Activated T-cell treated with anti-CD3 and anti-CD28 coated beads, Interleukin-2, amount 50 U/mL, for 24 hours (primary cell): ENCODE measurements around the gene CADPS2.
"Not testable (repeated sequence)": the region's sequence is repeated elsewhere in the genome, so short reads cannot be mapped to it uniquely, and the experiment has no call there.

Experiments used
- DNase-seq: peaks from one replicate; pipeline ENCODE4 v3.0.0-alpha.2; 2020
- H3K27ac Mint-ChIP-seq: 2 replicates; pipeline ENCODE4 v1.8.0; 2020; ENCODE audit warnings: mild to moderate bottlenecking, mixed read lengths
- H3K27me3 Mint-ChIP-seq: 2 replicates; pipeline ENCODE4 v1.8.0; 2020; ENCODE audit warnings: mixed read lengths
- H3K36me3 Mint-ChIP-seq: 2 replicates; pipeline ENCODE4 v1.8.0; 2020; ENCODE audit warnings: low read depth, mixed read lengths
- H3K4me1 Mint-ChIP-seq: 2 replicates; pipeline ENCODE4 v1.8.0; 2020; ENCODE audit warnings: low read depth, mixed read lengths
- H3K4me3 Mint-ChIP-seq: 2 replicates; pipeline ENCODE4 v1.8.0; 2020; ENCODE audit warnings: mild to moderate bottlenecking, moderate library complexity, mixed read lengths
- H3K9me3 Mint-ChIP-seq: 2 replicates; pipeline ENCODE4 v1.8.0; 2020; ENCODE audit warnings: mixed read lengths

CADPS2 gene

DNA sequence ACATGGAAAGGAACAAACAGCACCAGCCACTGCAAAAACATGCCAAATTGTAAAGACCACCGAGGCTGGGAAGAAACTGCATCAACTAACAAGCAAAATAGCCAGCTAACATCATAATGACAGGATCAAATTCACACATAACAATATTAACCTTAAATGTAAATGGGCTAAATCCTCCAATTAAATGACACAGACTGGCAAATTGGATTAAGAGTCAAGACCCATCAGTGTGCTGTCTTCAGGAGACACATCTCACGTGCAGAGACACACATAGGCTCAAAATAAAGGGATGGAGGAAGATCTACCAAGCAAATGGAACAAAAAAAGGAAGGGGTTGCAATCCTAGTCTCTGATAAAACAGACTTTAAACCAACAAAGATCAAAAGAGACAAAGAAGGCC, 50.0 kb downstream of the CADPS2 start:
- H3K36me3 Mint-ChIP-seq, DNase-seq, H3K4me3 Mint-ChIP-seq, H3K9me3 Mint-ChIP-seq, H3K27me3 Mint-ChIP-seq, H3K4me1 Mint-ChIP-seq, H3K27ac Mint-ChIP-seq: not testable (repeated sequence)

DNA sequence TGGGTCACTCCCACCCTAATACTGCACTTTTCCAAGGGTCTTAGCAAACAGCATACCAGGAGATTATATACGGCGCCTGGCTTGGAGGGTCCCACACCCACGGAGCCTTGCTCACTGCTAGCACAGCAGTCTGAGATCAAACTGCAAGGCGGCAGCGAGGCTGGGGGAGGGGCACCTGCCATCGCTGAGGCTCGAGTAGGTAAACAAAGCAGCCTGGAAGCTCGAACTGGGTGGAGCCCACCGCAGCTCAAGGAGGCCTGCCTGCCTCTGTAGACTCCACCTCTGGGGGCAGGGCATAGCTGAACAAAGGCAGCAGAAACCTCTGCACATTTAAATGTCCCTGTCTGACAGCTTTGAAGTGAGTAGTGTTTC, 51.7 kb downstream of the CADPS2 start:
- not testable (repeated sequence) for H3K9me3 Mint-ChIP-seq, DNase-seq, H3K27ac Mint-ChIP-seq, H3K27me3 Mint-ChIP-seq, H3K4me1 Mint-ChIP-seq, H3K36me3 Mint-ChIP-seq, H3K4me3 Mint-ChIP-seq

DNA sequence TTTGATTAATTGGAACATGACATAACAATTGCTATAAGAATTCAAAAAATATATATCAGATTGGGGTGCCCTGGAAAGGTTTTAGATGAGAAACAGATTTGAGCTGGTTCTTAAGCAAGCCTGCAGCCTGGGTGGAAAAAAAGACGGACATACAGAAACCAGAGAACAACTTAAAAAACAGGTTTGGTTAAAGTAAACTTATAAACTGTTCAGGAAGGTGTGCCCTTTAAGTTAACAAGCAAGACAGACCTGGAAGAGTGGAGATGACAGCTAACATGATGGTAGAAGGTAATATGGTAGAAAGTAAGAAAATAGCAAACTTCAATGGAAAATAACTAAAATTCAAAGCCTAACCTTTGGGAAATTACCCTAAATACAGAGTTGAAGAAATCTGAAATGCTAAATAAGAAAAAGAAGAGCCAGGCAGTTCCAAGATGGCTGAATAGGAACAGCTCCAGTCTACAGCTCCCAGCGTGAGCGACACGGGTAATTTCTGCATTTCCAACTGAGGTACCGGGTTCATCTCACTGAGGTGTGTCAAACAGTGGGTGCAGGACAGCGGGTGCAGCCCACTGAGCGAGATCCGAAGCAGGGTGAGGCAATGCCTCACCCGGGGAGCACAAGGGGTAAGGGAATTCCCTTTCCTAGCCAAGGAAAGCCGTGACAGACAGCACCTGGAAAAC, 52.2 kb downstream of the CADPS2 start:
- no peak for DNase-seq
- H3K36me3 Mint-ChIP-seq: no peaks in the 10 kb centered on the region
- H3K27ac Mint-ChIP-seq: no peak overlapping the region
- H3K4me1 Mint-ChIP-seq: no peaks in the 10 kb centered on the region
- H3K4me3 Mint-ChIP-seq: no peak overlapping the region
- H3K9me3 Mint-ChIP-seq: no peaks in the 10 kb centered on the region
- no peaks in the 10 kb centered on the region for H3K27me3 Mint-ChIP-seq

DNA sequence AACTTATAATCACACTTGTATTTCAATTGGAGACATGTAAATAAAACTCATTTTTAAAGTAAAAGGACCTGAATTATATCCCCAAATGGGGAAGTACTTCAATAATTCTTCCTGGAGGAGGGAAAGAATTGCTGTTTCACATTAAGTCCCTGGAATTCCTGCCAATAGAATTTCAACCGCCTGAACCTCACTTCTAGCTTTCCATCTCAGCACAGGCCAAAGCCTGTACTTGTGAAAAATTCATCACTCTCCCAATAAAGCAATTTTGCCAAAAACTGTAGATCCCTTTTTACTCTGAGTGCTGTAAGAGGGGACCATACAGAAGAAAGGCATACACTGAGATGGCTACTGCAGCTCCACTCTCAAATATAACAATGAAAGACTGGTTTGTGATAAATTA, 54.8 kb downstream of the CADPS2 start:
- no peaks in the 10 kb centered on the region for H3K27me3 Mint-ChIP-seq
- no peak for DNase-seq
- H3K4me1 Mint-ChIP-seq: no peaks in the 10 kb centered on the region
- H3K36me3 Mint-ChIP-seq: no peaks in the 10 kb centered on the region
- H3K27ac Mint-ChIP-seq: no peak overlapping the region
- peaks cover 4% of the 10 kb centered on the region for H3K9me3 Mint-ChIP-seq
- H3K4me3 Mint-ChIP-seq: no peak overlapping the region

DNA sequence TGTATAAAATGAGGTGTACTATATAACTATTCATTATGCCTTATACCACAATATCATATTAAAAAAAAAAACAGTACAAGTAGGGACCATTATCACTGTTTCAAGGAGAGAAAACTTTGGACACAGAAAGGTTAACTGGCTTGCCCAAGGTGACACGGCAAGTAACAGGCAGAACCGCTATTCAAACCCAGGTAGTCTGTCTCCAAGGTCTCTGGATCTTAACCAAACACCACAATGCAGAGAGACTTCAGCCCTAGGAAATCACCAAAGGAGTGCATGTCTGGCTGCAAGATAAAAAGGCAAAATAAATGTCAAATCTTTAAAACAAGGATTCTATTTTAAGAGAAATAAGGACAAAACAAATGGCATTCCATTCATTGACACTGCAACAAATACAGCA, 56.3 kb downstream of the CADPS2 start:
- H3K4me3 Mint-ChIP-seq: no peak overlapping the region
- H3K4me1 Mint-ChIP-seq: no peaks in the 10 kb centered on the region
- no peaks in the 10 kb centered on the region for H3K27me3 Mint-ChIP-seq
- H3K9me3 Mint-ChIP-seq: peaks cover 4% of the 10 kb centered on the region
- no peaks in the 10 kb centered on the region for H3K36me3 Mint-ChIP-seq
- H3K27ac Mint-ChIP-seq: no peak overlapping the region
- DNase-seq: no peak

DNA sequence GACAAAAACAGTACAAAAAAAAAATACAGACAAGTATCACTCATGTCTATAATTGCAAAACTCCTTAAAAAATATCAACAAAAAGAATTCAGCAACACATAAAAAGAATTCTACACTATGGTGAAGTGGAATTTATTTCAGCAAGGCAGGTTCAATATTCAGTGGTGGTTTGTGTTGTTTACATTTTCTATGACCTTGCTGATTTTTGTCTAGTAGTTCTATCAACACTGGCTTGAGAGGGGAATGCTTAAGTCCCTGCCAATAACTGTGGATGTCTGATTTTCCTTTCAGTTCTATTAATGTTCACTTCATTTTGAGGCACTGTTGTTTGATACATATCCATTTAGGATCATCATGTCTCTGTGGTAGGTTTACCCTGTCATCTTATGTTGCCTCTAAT, 58.5 kb downstream of the CADPS2 start:
- no peak for DNase-seq
- peaks cover 4% of the 10 kb centered on the region for H3K9me3 Mint-ChIP-seq
- no peaks in the 10 kb centered on the region for H3K36me3 Mint-ChIP-seq
- H3K27me3 Mint-ChIP-seq: no peaks in the 10 kb centered on the region
- H3K4me1 Mint-ChIP-seq: no peaks in the 10 kb centered on the region
- no peak overlapping the region for H3K27ac Mint-ChIP-seq
- no peak overlapping the region for H3K4me3 Mint-ChIP-seq

DNA sequence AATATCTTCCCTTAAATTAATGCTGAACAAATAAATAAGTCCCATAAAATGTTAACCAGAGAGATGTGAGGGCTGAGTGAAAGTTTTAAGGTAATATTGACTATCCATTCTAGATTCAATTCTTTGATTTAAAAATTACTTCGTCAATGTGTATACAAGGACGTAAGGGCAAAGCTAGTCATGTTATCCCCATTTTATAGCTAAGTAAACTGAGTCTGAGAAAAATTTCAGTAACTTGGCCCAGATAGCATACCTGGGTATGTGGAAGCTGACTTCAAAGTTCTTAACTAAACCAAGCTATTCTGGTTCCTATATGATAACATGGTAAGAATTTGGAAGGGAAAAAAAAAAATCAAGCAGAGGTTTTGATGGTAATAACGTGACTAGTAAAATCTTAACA, 72.4 kb downstream of the CADPS2 start:
- no peak for DNase-seq
- peaks cover 12% of the 10 kb centered on the region for H3K9me3 Mint-ChIP-seq

DNA sequence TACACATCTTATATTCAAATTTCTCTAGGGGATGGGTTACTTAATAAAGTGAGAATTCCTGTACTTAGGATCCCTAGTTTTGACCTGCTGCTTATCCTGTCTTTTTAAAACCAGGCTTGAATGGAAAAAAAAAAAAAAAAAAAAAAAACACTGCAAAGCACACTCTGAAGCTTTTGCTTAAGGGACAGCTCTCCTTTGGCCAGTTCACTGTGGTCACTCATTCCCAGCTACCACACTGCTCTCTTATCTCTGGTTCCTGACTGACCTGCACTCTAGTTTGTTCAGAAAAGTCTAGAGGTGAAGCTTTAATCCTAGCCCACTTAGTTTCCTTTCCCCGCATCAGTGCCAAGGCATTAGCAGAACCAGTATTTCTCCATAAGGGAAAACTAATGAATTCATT, 82.4 kb downstream of the CADPS2 start:
- Mint-ChIP-seq H3K4me1 (no peaks in the 10 kb centered on the region), H3K27me3 (no peaks in the 10 kb centered on the region), H3K9me3 (peaks cover 2% of the 10 kb centered on the region), H3K36me3 (no peaks in the 10 kb centered on the region), H3K4me3 (no peak overlapping the region), H3K27ac (no peak overlapping the region)
- DNase-seq: no peak

More for the DNA sequence above, 72.4 kb downstream of the CADPS2 start:
- Mint-ChIP-seq H3K36me3 (no peaks in the 10 kb centered on the region), H3K27me3 (no peaks in the 10 kb centered on the region), H3K4me3 (no peak overlapping the region), H3K27ac (no peak overlapping the region), H3K4me1 (no peaks in the 10 kb centered on the region)

DNA sequence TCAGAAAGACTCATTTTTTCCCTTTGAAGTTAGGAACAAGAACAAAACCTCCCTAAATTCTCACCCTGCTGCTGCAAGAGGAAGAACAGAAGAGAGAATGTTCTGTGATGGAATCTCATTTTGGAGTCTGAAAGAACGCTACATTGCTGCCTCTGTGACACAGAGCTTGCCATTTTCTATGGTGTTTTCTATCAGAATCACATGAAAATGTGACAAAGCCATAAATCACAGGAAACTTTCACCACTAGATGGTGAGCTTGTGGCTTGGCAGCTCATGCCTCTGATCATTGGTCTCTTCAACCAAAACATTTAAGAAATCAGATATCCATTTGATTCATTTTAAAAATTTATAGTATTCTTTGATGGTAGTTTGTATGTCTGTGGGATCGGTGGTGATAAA, 82.9 kb downstream of the CADPS2 start:
- H3K9me3 Mint-ChIP-seq: peaks cover 2% of the 10 kb centered on the region
- no peaks in the 10 kb centered on the region for H3K27me3 Mint-ChIP-seq
- no peak overlapping the region for H3K4me3 Mint-ChIP-seq
- no peak for DNase-seq
- H3K4me1 Mint-ChIP-seq: no peaks in the 10 kb centered on the region
- no peaks in the 10 kb centered on the region for H3K36me3 Mint-ChIP-seq
- H3K27ac Mint-ChIP-seq: no peak overlapping the region

DNA sequence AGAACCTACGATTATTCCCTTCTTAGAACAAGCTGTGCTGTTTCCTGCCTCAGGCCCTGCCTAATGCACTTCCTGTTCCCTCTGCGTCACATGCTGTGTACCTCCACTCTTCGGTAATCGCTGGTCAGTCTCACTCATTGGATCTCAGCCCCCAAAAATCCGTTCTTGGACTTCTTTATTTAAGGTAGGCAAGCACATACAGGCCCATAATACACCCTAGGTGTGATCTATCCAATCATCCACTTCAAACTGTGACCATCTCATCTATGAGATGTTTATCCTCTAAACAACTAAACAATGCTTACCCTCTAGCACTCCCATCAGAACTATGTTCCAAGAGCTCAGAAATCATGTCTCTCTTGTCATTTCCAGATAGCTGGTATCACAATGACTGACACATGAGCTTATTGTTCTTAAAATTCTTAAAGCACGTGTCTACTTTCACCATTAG, 83.9 kb downstream of the CADPS2 start:
- Mint-ChIP-seq H3K4me3 (no peak overlapping the region), H3K4me1 (no peaks in the 10 kb centered on the region), H3K27ac (no peak overlapping the region), H3K36me3 (no peaks in the 10 kb centered on the region), H3K9me3 (peaks cover 2% of the 10 kb centered on the region), H3K27me3 (no peaks in the 10 kb centered on the region)
- DNase-seq: no peak

DNA sequence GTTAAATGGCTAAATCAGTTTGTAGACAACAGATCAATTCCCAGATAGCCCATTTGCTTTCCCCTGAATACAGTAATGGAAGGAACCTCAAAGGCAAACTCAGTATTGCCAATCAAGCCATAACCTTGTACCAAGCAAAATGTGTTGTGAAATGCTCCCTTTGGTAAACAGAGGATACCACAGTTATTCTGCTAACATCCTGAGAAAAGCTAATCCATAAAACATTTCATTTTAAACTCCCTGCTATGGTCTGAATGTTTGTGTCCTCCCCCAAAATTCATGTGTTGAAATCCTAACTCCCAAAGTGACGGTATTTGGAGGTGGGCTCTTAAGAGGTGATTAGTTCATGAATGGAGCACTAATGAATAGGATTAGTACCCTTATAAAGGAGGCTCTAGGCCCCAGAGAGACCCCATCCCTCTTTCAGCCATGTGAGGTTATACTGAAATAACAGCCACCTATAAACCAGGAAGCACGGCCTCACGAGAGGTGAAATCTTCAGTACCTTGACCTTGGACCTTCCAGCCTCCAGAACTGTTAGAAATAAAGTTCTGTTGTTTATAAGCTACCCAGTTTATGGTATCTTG, 94.2 kb downstream of the CADPS2 start:
- Mint-ChIP-seq H3K27ac (no peak overlapping the region), H3K9me3 (peaks cover 8% of the 10 kb centered on the region), H3K4me3 (no peak overlapping the region), H3K4me1 (no peaks in the 10 kb centered on the region), H3K36me3 (no peaks in the 10 kb centered on the region), H3K27me3 (no peaks in the 10 kb centered on the region)
- no peak for DNase-seq

DNA sequence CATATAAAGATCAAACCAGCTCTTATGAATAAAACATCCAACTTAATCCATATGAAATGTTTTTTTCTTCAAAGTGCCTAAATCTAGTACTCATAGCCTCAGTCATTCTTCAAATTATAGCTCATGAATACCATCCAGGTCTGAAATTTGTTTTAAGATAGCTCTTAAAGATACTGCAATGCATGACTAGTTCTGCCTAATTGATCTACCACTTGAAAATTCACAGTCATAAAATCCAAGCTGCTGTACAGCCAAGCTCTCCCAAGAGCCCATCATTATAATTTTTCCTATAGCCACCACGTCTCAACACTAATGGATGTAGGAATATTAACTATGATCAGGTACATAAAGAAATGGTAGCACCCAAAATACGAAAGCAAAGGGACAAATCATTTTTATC, 95.7 kb downstream of the CADPS2 start:
- no peak for DNase-seq
- no peaks in the 10 kb centered on the region for H3K27me3 Mint-ChIP-seq
- H3K27ac Mint-ChIP-seq: no peak overlapping the region
- peaks cover 5% of the 10 kb centered on the region for H3K9me3 Mint-ChIP-seq
- H3K4me1 Mint-ChIP-seq: no peaks in the 10 kb centered on the region
- H3K4me3 Mint-ChIP-seq: no peak overlapping the region
- no peaks in the 10 kb centered on the region for H3K36me3 Mint-ChIP-seq

DNA sequence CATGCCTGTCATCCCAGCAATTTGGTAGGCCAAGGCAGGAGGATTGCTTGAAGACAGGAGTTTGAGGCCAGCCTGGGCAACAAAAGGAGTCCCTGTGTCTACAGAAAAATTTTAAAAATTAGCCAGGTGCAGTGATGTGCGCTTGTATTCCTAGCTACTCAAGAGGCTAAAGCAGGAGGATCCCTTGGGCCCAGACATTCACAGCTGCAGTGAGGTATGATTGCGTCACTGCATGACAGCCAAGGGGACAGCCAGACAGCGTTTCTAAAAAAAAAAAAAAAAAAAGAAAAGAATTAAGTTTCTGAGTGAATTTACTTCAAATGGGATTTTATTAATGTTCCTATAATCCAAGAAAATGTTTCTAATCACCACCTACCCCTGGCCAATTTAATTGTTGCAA, 96.1 kb downstream of the CADPS2 start:
- Mint-ChIP-seq H3K4me3 (no peak overlapping the region), H3K27ac (no peak overlapping the region), H3K9me3 (peaks cover under 1% of the 10 kb centered on the region), H3K36me3 (no peaks in the 10 kb centered on the region), H3K27me3 (no peaks in the 10 kb centered on the region), H3K4me1 (no peaks in the 10 kb centered on the region)
- no peak for DNase-seq

DNA sequence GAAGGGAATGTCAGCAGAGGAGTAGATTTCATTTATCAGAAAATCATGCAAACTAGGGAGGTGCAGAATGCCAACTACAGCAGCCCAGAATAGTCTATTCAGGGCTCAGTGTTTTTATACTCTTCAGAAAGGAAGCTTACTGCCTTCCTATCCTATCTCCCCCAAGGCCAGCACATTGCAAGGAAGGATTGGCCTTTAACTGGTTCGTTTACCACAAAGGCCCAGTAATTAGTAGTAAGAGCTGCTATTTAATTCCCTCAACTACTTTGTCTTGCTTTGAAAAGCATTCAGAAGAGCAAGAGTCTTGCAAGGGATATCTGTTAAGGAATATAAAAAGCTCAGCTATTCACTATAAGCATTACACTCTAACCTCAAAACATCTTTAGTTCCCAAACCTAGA, 97.1 kb downstream of the CADPS2 start:
- Mint-ChIP-seq H3K27ac (no peak overlapping the region), H3K27me3 (no peaks in the 10 kb centered on the region), H3K36me3 (no peaks in the 10 kb centered on the region), H3K9me3 (no peaks in the 10 kb centered on the region), H3K4me1 (no peaks in the 10 kb centered on the region), H3K4me3 (no peak overlapping the region)
- DNase-seq: no peak

DNA sequence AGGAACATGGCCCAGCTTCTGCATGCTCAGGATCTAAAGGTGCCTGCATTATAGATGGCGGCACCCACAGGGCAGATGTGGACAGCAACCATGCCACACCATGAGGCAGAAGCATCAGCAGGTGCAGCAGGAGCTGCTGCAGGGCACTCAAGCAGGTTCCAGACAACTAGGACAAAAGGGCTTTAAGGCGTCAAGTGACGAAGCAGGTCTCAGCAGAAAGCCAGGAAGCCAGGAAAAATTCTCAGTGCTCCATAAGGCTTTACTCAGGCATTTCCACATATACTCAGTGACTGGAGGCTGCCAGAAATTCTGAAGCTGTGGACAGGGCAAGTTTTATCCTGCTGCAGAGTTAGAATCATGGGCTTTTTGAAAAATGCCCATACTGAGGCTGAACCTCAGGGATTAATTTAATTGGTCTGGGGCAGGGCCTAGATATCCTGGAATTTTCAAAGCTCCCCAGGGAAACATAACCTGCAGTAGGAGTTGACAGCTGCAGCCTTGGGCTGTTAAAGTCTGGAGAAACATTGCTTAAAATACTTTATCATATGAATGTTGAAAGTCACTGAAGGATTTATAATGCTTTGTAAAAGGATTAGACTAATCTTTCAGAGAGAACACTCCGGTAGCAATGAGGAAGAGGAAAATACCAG, 115.4 kb downstream of the CADPS2 start:
- Mint-ChIP-seq H3K27me3 (no peaks in the 10 kb centered on the region), H3K4me3 (no peak overlapping the region), H3K4me1 (no peaks in the 10 kb centered on the region), H3K27ac (no peak overlapping the region), H3K36me3 (no peaks in the 10 kb centered on the region), H3K9me3 (no peaks in the 10 kb centered on the region)
- no peak for DNase-seq
